GM03348 (cell line): ENCODE results near the gene KATNB1.
"Not testable (repeated sequence)": the region's sequence is repeated elsewhere in the genome, so short reads cannot be mapped to it uniquely, and the experiment has no call there.

Experiments
- DNase-seq: peaks from one replicate; pipeline ENCODE4 v3.0.0; 2012; ENCODE audit warnings: low spot score

Gene KATNB1

GRCh38 chr16:57771141-57771785, 35.7 kb downstream of the KATNB1 start:
- no peak for DNase-seq

- DNase-seq, result no peak
Measured at GRCh38 chr16:57773019-57773418, 37.4 kb downstream of the KATNB1 start.

- DNase-seq, result no peak
Measured at GRCh38 chr16:57773655-57774295, 38.2 kb downstream of the KATNB1 start.

GRCh38 chr16:57774705-57775285, 39.2 kb downstream of the KATNB1 start:
- no peak for DNase-seq

GRCh38 chr16:57775661-57776469, 40.3 kb downstream of the KATNB1 start:
- no peak for DNase-seq

- no peak for DNase-seq
Measured at GRCh38 chr16:57778658-57779057, 43.1 kb downstream of the KATNB1 start.

GRCh38 chr16:57779836-57780235, 44.3 kb downstream of the KATNB1 start:
- DNase-seq, result not testable (repeated sequence)

- no peak for DNase-seq
Measured at GRCh38 chr16:57781349-57781740, 45.8 kb downstream of the KATNB1 start.

GRCh38 chr16:57781741-57782606, 46.4 kb downstream of the KATNB1 start:
- DNase-seq, result peak; percentile 43

- not testable (repeated sequence) for DNase-seq
Measured at GRCh38 chr16:57782607-57783055, 47.1 kb downstream of the KATNB1 start.

GRCh38 chr16:57783116-57783515, 47.5 kb downstream of the KATNB1 start:
- DNase-seq, result no peak

GRCh38 chr16:57783883-57784282, 48.3 kb downstream of the KATNB1 start:
- DNase-seq, result no peak

- no peak for DNase-seq
Measured at GRCh38 chr16:57784334-57784733, 48.8 kb downstream of the KATNB1 start.

GRCh38 chr16:57785385-57785784, 49.8 kb downstream of the KATNB1 start:
- no peak for DNase-seq

GRCh38 chr16:57785924-57786323, 50.4 kb downstream of the KATNB1 start:
- DNase-seq, result no peak

GRCh38 chr16:57786632-57787518, 51.3 kb downstream of the KATNB1 start:
- no peak for DNase-seq

GRCh38 chr16:57787519-57787905, 51.9 kb downstream of the KATNB1 start:
- DNase-seq, result no peak

GRCh38 chr16:57788252-57788841, 52.8 kb downstream of the KATNB1 start:
- no peak for DNase-seq

- DNase-seq, result no peak
Measured at GRCh38 chr16:57788951-57789350, 53.4 kb downstream of the KATNB1 start.

GRCh38 chr16:57791195-57791892, 55.8 kb downstream of the KATNB1 start:
- DNase-seq, result no peak
